Retinal pigment epithelial cell (primary cell): ENCODE results near the gene CABYR.

Source experiments
- DNase-seq: peaks from one replicate; pipeline ENCODE4 v3.0.0-alpha.2; 2010; ENCODE audit warnings: low read depth
- H3K4me3 ChIP-seq: 2 replicates; pipeline ENCODE4 v1.5.1; 2011; ENCODE audit warnings: mild to moderate bottlenecking, low read length, control low read depth, moderate library complexity
- CTCF ChIP-seq: conservative IDR thresholded peaks from 2 replicates; pipeline ENCODE4 v1.5.1; 2011; ENCODE audit warnings: low read depth, low read length, control low read depth, inconsistent platforms

The CABYR gene

GRCh38 chr18:24208270-24209035 is 69.6 kb downstream of the CABYR start:
- no peak overlapping the region for H3K4me3 ChIP-seq
- no peak for TF ChIP-seq CTCF
- DNase-seq, result no peak

GRCh38 chr18:24209558-24209957 is 70.7 kb downstream of the CABYR start:
- no peak for DNase-seq
- no peak for TF ChIP-seq CTCF
- H3K4me3 ChIP-seq, result no peak overlapping the region
